ENCODE measurements around the gene KRT6B. TPM values are rescaled to one million over a fixed set of nuclear protein-coding genes. Genes with fewer than 3 reads are reported as not detected.

The KRT6B gene
- total and polyA plus RNA-seq, 7 donors, result 0.60 to 0.61 TPM; not detected in 5

Other genes with a start within 250 kb of the KRT6B start
- 1 to 10 TPM in 1 of 4 donors, under 1 TPM in 1, not detected in 2; 0.27 to 3.2 TPM for gene KRT7, start 218.9 kb downstream of the KRT6B start, total RNA-seq
- gene KRT7, start 218.9 kb downstream of the KRT6B start, polyA plus RNA-seq, result 10 to 100 TPM in 1 of 3 donors, 1 to 10 TPM in 2; 1.2 to 12.0 (median 2.4) TPM
- gene KRT86, start 177.5 kb downstream of the KRT6B start, total RNA-seq, result not detected
- gene KRT86, start 177.5 kb downstream of the KRT6B start, polyA plus RNA-seq, result under 1 TPM in 2 of 3 donors, not detected in 1; 0.25 to 0.60 TPM
- gene KRT81, start 160.6 kb downstream of the KRT6B start, total RNA-seq, result under 1 TPM in 1 of 4 donors, not detected in 3; 0.14 TPM
- under 1 TPM in 1 of 3 donors, not detected in 2; 0.17 TPM for gene KRT81, start 160.6 kb downstream of the KRT6B start, polyA plus RNA-seq
- gene KRT83, start 130.7 kb downstream of the KRT6B start, total RNA-seq, result not detected
- not detected for gene KRT83, start 130.7 kb downstream of the KRT6B start, polyA plus RNA-seq
- gene KRT85, start 84.7 kb downstream of the KRT6B start, total RNA-seq, result not detected
- not detected for gene KRT85, start 84.7 kb downstream of the KRT6B start, polyA plus RNA-seq
- gene KRT84, start 66.5 kb downstream of the KRT6B start, total RNA-seq, result not detected
- gene KRT84, start 66.5 kb downstream of the KRT6B start, polyA plus RNA-seq, result not detected
- gene KRT82, start 45.8 kb downstream of the KRT6B start, total RNA-seq, result not detected
- gene KRT82, start 45.8 kb downstream of the KRT6B start, polyA plus RNA-seq, result under 1 TPM in 1 of 3 donors, not detected in 2; 0.03 TPM
- not detected for gene KRT75, start 17.8 kb downstream of the KRT6B start, total RNA-seq
- gene KRT75, start 17.8 kb downstream of the KRT6B start, polyA plus RNA-seq, result under 1 TPM in 1 of 3 donors, not detected in 2; 0.04 TPM
- not detected for gene KRT6C, start 21.7 kb upstream of the KRT6B start, total RNA-seq
- gene KRT6C, start 21.7 kb upstream of the KRT6B start, polyA plus RNA-seq, result under 1 TPM in 1 of 3 donors, not detected in 2; 0.60 TPM
- not detected for gene KRT6A, start 41.1 kb upstream of the KRT6B start, total RNA-seq
- gene KRT6A, start 41.1 kb upstream of the KRT6B start, polyA plus RNA-seq, result 1 to 10 TPM in 1 of 3 donors, under 1 TPM in 1, not detected in 1; 0.19 to 6.0 TPM
- gene KRT5, start 68.2 kb upstream of the KRT6B start, total RNA-seq, result under 1 TPM in 1 of 4 donors, not detected in 3; 0.36 TPM
- gene KRT5, start 68.2 kb upstream of the KRT6B start, polyA plus RNA-seq, result 1 to 10 TPM in 2 of 3 donors, not detected in 1; 1.1 to 7.8 TPM
- gene KRT71, start 101.0 kb upstream of the KRT6B start, total RNA-seq, result not detected
- gene KRT71, start 101.0 kb upstream of the KRT6B start, polyA plus RNA-seq, result not detected
- not detected for gene KRT74, start 121.7 kb upstream of the KRT6B start, total RNA-seq
- gene KRT74, start 121.7 kb upstream of the KRT6B start, polyA plus RNA-seq, result not detected
- not detected for gene KRT72, start 149.3 kb upstream of the KRT6B start, total RNA-seq
- gene KRT72, start 149.3 kb upstream of the KRT6B start, polyA plus RNA-seq, result under 1 TPM in 1 of 3 donors, not detected in 2; 0.79 TPM
- gene KRT73, start 166.4 kb upstream of the KRT6B start, total RNA-seq, result not detected
- gene KRT73, start 166.4 kb upstream of the KRT6B start, polyA plus RNA-seq, result under 1 TPM in 1 of 3 donors, not detected in 2; 0.73 TPM
- gene KRT2, start 200.1 kb upstream of the KRT6B start, total RNA-seq, result not detected
- gene KRT2, start 200.1 kb upstream of the KRT6B start, polyA plus RNA-seq, result under 1 TPM in 1 of 3 donors, not detected in 2; 0.38 TPM
- not detected for gene KRT1, start 228.3 kb upstream of the KRT6B start, total RNA-seq
- not detected for gene KRT1, start 228.3 kb upstream of the KRT6B start, polyA plus RNA-seq

Measured in sigmoid colon (tissue), 7 donors.